Muscle layer of colon (tissue), 2 donors: ENCODE data around the gene RAB5B.
A peak's percentile ranks its signal among the peaks of the same experiment; 100 is the strongest.
"Not testable (repeated sequence)": the region's sequence is repeated elsewhere in the genome, so short reads cannot be mapped to it uniquely, and the experiment has no call there.

Source experiments
- H3K27ac ChIP-seq: one replicate; pipeline ENCODE4 v1.7.0; 2013; ENCODE audit warnings: low read depth, mild to moderate bottlenecking, low read length, moderate library complexity
- H3K27me3 ChIP-seq, 2 donors: one replicate each; pipeline ENCODE4 v1.7.0; 2013; ENCODE audit warnings: low read length in 2 of 2, mild to moderate bottlenecking in 2 of 2; ENCODE audit not compliant: insufficient read depth in 2 of 2, control insufficient read depth in 1 of 2
- H3K36me3 ChIP-seq: one replicate; pipeline ENCODE4 v1.7.0; 2013; ENCODE audit warnings: mild to moderate bottlenecking, low read length; ENCODE audit not compliant: insufficient read depth
- H3K4me1 ChIP-seq: one replicate; pipeline ENCODE4 v1.7.0; 2013; ENCODE audit warnings: mild to moderate bottlenecking, low read length; ENCODE audit not compliant: insufficient read depth
- H3K4me3 ChIP-seq, 2 donors: one replicate each; pipeline ENCODE4 v1.7.0; 2013; ENCODE audit warnings: low read length in 2 of 2, low read depth in 1 of 2, mild to moderate bottlenecking in 1 of 2, moderate library complexity in 1 of 2
- H3K9ac ChIP-seq: one replicate; pipeline ENCODE4 v1.7.0; 2013; ENCODE audit warnings: low read length
- H3K9me3 ChIP-seq: one replicate; pipeline ENCODE4 v1.7.0; 2013; ENCODE audit warnings: mild to moderate bottlenecking, low read length
- donor health status: abdominal sarcoma.
- donor health status: Adenocarcinoma of cecum.

RAB5B gene

DNA sequence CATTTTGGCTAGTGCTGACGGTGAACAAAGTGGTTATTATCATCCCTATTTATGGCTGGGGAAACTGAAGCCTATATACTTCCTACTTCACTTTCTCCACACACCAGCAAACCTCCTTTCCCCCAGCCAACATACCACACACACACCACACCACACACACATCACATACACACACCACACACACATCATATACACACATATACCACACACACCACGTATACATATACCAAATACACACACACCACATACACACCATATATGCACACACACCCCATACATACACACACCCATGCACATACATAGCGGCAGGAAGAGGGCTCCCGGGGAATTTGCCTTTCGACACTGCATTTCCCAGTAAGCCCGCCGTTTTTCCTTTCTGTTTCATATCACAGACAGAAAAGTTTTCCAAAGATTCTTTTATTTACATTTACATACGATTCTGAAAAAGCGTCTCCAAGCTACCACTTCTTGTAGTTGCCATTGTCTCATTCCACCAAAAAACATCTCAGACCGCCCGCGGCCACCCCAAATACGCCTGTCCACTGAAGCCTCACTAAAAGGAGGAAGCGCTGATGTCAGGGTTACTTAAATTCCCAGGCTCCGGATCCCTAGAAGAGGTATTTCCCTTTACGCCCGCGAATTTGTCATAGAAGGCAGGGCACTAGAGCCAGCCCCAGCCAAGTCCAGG, 823 bp upstream of the RAB5B start:
- H3K4me3 ChIP-seq, result peak overlapping the region; percentile 75 to 78
- H3K9me3 ChIP-seq, result no peaks in the 10 kb centered on the region
- no peaks in the 10 kb centered on the region for H3K36me3 ChIP-seq
- H3K27ac ChIP-seq, result peak overlapping the region; percentile 89
- peaks cover 37% of the 10 kb centered on the region for H3K4me1 ChIP-seq
- H3K9ac ChIP-seq, result peak overlapping the region; percentile 90
- no peaks in the 10 kb centered on the region for H3K27me3 ChIP-seq

DNA sequence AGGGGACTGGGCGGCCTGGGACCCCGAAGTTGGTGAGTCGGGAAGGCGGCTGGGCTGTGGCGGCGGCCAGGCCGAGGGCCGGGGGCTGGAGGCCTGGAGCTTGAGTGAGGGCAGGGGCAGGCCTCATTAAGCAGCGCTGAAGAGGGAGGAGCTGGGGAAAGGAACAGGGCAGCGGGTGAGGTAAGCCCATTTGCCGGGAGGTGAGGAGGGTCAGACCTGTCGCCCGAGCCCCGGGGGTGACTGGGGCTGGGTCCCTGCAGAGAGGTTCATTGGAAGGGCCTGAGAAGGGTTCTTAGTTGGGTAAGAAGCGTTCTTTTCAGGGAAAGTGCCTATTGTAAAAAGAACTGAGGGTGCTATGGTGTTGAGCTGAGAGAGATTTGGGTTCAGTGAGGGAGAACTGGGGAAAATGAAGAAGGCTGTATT, 441 bp downstream of the RAB5B start:
- peak overlapping the region; percentile 77 for H3K27ac ChIP-seq
- H3K4me1 ChIP-seq, result peaks cover 37% of the 10 kb centered on the region
- H3K27me3 ChIP-seq, result no peaks in the 10 kb centered on the region
- no peaks in the 10 kb centered on the region for H3K36me3 ChIP-seq
- H3K9ac ChIP-seq, result peak overlapping the region; percentile 80
- no peaks in the 10 kb centered on the region for H3K9me3 ChIP-seq
- H3K4me3 ChIP-seq, result peak overlapping the region; percentile 62 to 90

DNA sequence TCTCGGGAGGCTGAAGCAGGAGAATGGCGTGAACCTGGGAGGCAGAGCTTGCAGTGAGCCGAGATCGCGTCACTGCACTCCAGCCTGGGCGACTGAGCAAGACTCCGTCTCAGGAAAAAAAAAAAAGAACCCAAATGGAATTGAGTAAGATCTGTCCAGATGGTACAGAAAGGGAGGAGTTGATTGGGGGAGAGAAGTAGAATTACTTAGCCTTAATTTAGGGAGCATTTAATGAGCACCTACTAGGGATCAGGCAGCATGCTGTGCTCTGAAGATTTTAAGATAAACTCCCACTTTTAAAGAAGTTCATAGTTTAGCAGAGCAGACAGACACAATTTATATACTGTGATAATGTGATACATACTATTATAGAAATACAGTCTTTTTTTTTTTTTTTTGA, 4.5 kb downstream of the RAB5B start:
- H3K4me3 ChIP-seq, result no peak overlapping the region
- no peak overlapping the region for H3K27ac ChIP-seq
- no peaks in the 10 kb centered on the region for H3K9me3 ChIP-seq
- no peaks in the 10 kb centered on the region for H3K27me3 ChIP-seq
- H3K9ac ChIP-seq, result no peak overlapping the region
- H3K36me3 ChIP-seq, result peaks cover 8% of the 10 kb centered on the region
- H3K4me1 ChIP-seq, result peaks cover 27% of the 10 kb centered on the region

DNA sequence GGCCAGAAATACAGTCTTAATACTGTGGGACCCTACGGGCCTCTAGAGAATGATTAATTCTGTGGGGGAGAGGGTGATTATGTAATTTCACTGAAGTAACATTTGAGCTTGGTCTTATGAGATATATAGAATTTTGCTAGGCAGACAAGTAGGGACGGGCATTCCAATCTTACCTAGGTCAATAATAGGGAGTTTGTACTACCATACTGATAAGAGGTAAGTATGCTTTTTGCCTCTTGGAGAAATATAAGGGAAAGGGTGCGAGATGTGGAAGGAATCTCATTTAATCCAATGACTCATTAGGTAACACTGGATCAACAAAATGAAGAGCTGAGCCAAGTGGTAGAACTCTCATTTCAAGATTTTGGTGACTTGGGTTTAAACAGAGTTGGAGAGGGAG, 5.2 kb downstream of the RAB5B start:
- Histone ChIP-seq H3K4me1 (peaks cover 27% of the 10 kb centered on the region), H3K9ac (no peak overlapping the region), H3K4me3 (no peak overlapping the region), H3K9me3 (no peaks in the 10 kb centered on the region), H3K27me3 (no peaks in the 10 kb centered on the region), H3K36me3 (peaks cover 15% of the 10 kb centered on the region), H3K27ac (no peak overlapping the region)

DNA sequence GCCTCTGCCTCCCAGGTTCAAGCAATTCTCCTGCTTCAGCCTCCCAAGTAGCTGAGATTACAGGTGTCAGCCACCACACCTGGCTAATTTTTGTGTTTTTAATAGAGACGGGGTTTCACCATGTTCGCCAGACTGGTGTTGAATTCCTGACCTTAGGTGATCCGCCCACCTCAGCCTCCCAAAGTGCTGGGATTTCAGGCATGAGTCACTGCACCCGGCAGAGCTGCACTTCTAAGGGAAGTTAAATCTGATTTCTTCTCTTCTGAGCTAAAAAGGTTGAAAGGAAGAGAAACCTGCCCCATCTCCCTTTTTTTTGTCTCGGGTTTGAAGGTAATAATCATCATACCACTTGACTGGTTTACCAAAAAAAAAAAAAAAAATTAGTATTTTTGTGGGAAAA, 8.0 kb downstream of the RAB5B start:
- not testable (repeated sequence) for H3K9me3 ChIP-seq, H3K27me3 ChIP-seq, H3K27ac ChIP-seq, H3K4me3 ChIP-seq, H3K9ac ChIP-seq
- Histone ChIP-seq H3K36me3 (peaks cover 30% of the 10 kb centered on the region), H3K4me1 (peaks cover 10% of the 10 kb centered on the region)

DNA sequence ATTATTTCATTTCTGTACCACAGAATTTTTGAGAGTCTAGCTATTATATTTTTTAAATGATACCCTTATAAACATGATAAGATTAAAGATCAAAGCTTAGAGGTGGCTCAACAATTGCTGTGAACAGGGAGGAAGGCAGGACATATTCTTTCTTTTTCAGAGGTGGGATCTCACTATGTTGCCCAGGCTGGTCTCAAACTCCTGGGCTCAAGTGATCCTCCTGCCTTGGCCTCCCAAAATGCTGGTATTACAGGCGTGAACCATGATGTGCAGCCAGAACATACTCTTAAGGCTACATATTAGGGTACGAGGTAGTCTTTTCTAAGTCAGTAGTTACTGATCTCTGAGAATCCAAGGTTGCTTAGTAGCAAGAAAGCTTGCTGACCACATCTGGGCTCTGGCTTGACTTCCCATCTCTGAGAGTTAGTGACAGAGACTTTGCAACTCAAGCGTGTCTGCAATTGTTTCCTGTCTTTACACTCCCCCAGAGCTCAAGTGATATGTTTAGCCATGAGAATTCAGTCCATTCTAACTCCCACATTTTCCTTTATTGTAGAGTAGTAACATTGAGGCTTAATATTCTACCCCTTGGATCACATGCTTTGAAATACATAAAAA, 8.6 kb downstream of the RAB5B start:
- Histone ChIP-seq H3K27ac (no peak overlapping the region), H3K4me1 (peaks cover 5% of the 10 kb centered on the region), H3K27me3 (no peaks in the 10 kb centered on the region), H3K9ac (no peak overlapping the region), H3K36me3 (peaks cover 30% of the 10 kb centered on the region), H3K4me3 (no peak overlapping the region), H3K9me3 (no peaks in the 10 kb centered on the region)

DNA sequence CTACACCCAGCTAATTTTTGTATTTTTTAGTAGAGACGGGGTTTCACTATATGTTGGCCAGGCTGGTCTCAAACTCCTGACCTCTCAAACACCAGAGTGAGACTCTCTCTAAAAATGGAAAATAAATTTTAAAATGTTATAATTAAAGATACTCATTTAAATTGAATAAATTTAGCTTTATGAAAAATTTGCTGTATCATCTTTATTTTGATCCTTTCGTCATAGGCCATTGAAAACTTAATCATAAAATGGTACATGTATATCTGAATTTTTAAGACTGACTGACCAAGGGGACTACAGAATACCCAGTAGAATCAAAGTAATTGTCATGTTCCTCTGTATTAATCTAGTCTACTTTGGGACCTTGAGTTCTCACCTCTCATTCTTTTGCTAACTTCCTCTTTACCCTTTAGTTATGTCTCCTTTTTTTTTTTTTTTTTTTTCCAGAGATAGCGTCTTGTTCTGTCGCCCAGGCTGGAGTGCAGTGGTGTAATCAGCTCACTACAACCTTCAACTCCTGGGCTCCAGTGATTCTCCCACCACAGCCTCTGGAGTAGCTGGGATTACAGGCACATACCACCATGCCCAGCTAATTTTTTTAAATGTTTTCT, 9.5 kb downstream of the RAB5B start:
- Histone ChIP-seq H3K4me3 (no peak overlapping the region), H3K27me3 (no peaks in the 10 kb centered on the region), H3K9ac (no peak overlapping the region), H3K27ac (no peak overlapping the region), H3K9me3 (no peaks in the 10 kb centered on the region), H3K36me3 (peaks cover 30% of the 10 kb centered on the region), H3K4me1 (no peaks in the 10 kb centered on the region)

DNA sequence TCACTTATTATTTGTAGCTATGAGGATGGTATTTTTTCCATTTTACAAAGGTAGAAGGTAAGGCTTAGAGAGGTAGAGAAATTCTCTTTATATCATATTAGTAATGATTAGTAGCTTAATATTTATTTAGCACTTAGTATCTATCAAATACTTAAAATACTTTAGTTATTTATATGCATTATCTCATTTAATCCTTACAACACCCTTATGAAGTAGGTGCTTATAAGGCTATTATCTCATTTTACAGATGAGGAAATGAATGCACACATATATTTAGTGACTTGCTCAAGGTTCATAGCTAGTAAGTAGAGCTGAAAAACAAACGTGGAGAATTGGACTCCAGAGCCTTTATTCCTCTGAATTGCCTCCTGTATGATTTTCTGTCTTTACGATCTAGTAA, 11.0 kb downstream of the RAB5B start:
- Histone ChIP-seq H3K4me3 (no peak overlapping the region), H3K4me1 (no peaks in the 10 kb centered on the region), H3K27me3 (no peaks in the 10 kb centered on the region), H3K9me3 (no peaks in the 10 kb centered on the region), H3K36me3 (peaks cover 38% of the 10 kb centered on the region), H3K27ac (no peak overlapping the region), H3K9ac (no peak overlapping the region)

DNA sequence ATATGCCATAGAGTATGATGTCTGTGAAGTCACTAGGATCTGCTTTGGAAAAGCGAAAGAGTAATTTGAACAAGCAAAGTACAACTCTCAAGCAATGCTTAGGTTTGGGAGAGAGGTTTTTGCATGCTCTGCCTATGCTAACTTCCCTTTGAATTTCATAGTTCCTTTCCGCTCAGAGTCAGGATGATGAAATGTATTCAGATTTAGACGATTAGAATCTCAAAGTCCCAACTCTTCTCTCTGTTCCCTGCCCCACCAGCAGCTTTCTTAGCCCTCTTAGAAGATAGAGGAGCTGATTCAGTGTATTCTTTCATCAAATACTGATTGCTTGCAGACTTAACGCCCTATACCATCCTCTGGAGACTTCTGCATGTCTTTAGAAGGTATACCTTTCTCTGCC, 11.5 kb downstream of the RAB5B start:
- no peaks in the 10 kb centered on the region for H3K9me3 ChIP-seq
- H3K36me3 ChIP-seq, result peaks cover 40% of the 10 kb centered on the region
- no peak overlapping the region for H3K27ac ChIP-seq

DNA sequence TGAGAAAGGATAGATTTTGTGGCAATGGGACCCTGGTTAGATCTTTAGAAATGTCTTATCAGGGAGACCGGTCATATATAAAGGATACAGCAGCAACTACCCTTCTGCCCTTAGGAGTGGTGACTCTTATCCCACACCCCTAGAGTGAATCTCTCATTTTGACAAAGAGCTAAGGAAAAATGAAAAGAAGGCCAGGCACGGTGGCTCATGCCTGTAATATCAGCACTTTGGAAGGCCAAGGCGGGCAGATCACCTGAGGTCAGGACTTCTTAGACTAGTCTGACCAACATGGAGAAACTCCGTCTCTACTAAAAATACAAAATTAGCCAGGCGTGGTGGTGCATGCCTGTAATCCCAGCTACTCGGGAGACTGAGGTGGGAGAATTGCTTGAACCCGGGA, 12.1 kb downstream of the RAB5B start:
- H3K9ac ChIP-seq, H3K9me3 ChIP-seq, H3K4me3 ChIP-seq, H3K4me1 ChIP-seq, H3K27me3 ChIP-seq, H3K27ac ChIP-seq: not testable (repeated sequence)
- peaks cover 42% of the 10 kb centered on the region for H3K36me3 ChIP-seq

More for the DNA sequence above, 11.5 kb downstream of the RAB5B start:
- Histone ChIP-seq H3K27me3 (no peaks in the 10 kb centered on the region), H3K4me1 (no peaks in the 10 kb centered on the region), H3K9ac (no peak overlapping the region), H3K4me3 (no peak overlapping the region)

DNA sequence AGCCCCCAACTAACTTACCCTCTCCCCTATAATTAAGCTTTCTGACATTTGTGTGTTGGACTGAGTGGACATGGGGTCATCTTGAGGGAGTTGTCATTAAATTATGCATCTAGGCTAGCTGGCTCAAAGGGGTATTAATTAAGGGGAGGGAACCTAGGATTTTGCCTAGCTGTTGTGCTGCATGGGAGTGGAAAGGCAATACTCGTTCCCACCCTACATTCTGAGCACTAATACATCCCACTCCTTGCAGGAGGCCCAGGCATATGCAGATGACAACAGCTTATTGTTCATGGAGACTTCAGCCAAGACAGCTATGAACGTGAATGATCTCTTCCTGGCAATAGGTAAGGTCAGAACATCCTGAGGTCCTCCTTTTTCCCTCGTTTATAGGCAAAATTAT, 17.2 kb downstream of the RAB5B start:
- H3K9me3 ChIP-seq, result no peaks in the 10 kb centered on the region
- peaks cover 2% of the 10 kb centered on the region for H3K4me1 ChIP-seq
- no peaks in the 10 kb centered on the region for H3K27me3 ChIP-seq
- H3K9ac ChIP-seq, result no peak overlapping the region
- peaks cover 57% of the 10 kb centered on the region for H3K36me3 ChIP-seq
- no peak overlapping the region for H3K27ac ChIP-seq
- no peak overlapping the region for H3K4me3 ChIP-seq
